Measurements from ENCODE around the gene GPD1L. TPM values are rescaled to one million over a fixed set of nuclear protein-coding genes. Genes with fewer than 3 reads are reported as not detected.

Gene GPD1L
- total and polyA plus RNA-seq, 2 of the 13 experiments (the other 11 are each of a cell fraction or from before 2014, with no cell fraction given): 4.9 to 13.7 TPM

DNA sequence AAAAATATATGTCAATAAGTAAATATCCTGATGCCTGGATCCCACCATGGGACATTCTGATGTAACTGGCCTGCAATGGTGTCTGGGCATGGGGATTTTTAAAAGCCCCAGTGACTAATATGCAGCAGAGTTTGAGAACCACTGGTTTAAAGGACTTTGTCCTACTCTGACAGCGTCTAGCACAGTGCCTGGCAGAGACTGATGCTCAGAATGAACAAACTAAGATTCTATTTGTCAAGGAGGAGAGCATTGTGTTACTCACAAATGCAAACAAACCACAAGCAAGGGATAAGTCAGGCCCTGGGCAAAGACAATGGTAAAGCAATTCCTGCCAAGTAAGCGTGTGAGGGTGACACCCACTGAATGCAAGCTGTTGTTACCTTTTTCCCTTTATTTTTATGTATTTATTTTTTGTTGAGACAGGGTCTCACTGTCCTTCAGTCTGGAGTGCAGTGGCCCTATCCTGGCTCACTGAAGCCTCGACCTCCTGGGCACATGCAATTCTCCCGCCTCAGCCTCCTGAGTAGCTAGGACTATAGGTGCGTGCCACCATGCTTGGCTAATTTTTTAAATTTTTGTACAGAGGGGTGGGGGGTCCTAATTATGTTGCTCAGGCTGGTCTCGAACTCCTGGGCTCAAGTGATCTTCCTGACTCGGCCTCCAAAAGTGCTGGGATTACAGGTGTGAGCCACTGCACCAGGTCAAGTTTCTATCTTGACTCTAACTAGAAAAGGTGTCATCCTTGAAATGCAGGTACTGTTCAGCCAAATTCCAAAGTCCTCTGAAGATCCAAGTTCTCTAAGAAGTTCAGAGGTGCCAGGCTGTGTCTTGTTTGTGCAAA, 909 bp upstream of the GPD1L start (continued):
- TF ChIP-seq, protein P1, sequence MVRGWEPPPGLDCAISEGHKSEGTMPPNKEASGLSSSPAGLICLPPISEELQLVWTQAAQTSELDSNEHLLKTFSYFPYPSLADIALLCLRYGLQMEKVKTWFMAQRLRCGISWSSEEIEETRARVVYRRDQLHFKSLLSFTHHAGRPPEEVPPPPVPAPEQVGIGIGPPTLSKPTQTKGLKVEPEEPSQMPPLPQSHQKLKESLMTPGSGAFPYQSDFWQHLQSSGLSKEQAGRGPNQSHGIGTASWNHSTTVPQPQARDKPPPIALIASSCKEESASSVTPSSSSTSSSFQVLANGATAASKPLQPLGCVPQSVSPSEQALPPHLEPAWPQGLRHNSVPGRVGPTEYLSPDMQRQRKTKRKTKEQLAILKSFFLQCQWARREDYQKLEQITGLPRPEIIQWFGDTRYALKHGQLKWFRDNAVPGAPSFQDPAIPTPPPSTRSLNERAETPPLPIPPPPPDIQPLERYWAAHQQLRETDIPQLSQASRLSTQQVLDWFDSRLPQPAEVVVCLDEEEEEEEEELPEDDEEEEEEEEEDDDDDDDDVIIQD (CRISPR knock-in tag; IDR thresholded peaks at IDR 0.05; ENCODE audit: low read depth): 0 out of 2 replicates have a peak, but pooled peaks have one; percentile 6
- TF ChIP-seq THAP11 (CRISPR knock-in tag; IDR thresholded peaks at IDR 0.05): no peak
- TF ChIP-seq ZNF3 (CRISPR knock-in tag; IDR thresholded peaks at IDR 0.05): 0 out of 2 replicates have a peak, but pooled peaks have one; percentile 47
- TF ChIP-seq TSC22D2 (CRISPR knock-in tag; IDR thresholded peaks at IDR 0.05; ENCODE audit: borderline replicate concordance): 0 out of 2 replicates have a peak, but pooled peaks have one; percentile 16
- no peak for TF ChIP-seq ZSCAN21 (CRISPR knock-in tag; IDR thresholded peaks at IDR 0.05; ENCODE audit: borderline replicate concordance)
- TF ChIP-seq ZNF253 (CRISPR knock-in tag; IDR thresholded peaks at IDR 0.05; ENCODE audit: borderline replicate concordance): no peak
- TF ChIP-seq ZNF878 (CRISPR knock-in tag; IDR thresholded peaks at IDR 0.05): no peak
- TF ChIP-seq MTF2 (CRISPR knock-in tag; IDR thresholded peaks at IDR 0.05; ENCODE audit: borderline replicate concordance): 0 out of 2 replicates have a peak, but pooled peaks have one; percentile 6
- TF ChIP-seq ZNF747 (CRISPR knock-in tag; IDR thresholded peaks at IDR 0.05; ENCODE audit: borderline replicate concordance): no peak

DNA sequence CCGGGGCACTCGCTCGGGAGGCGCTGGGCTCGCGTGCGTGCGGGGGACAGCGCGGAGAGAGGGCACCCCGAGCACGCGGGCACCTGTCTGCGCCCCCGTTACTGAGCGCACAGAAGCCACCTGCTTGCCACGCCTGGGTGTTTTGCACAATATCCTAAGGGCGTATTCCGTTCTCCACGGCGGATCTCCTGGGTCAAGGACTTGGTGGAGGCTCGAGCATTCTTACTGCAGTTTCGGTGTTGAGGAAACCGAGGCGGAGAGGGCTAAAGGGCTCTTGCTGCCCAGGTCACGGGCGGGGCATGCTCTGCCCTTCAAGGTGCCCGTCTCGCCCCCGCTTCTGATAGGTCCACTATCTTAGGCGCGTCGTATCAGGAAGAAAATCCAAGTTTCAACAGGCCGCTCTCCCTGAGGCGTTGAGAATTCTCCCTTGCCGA, 526 bp downstream of the GPD1L start:
- no peak for DNase-seq (ENCODE audit: low spot score)
- in situ Hi-C loops (cut with HindIII; ENCODE audit: extremely low pct_ligation_motif_present, low pct_unique_long_range_greater_than_20kb): no loop called here
- TF ChIP-seq HNRNPL (IDR thresholded peaks at IDR 0.05; ENCODE audit: low read depth, low read length) (peak; percentile 90), ARNT2 (CRISPR knock-in tag; IDR thresholded peaks at IDR 0.05; ENCODE audit: low read depth) (0 out of 2 replicates have a peak, but pooled peaks have one; percentile 15), RNF2 (conservative IDR thresholded peaks at IDR 0.05; ENCODE audit: low read depth) (0 out of 2 replicates have a peak, but pooled peaks have one; percentile 28), AHR (CRISPR knock-in tag; IDR thresholded peaks at IDR 0.05) (0 out of 2 replicates have a peak, but pooled peaks have one; percentile 34), AGO2 (optimal IDR thresholded peaks at IDR 0.05; ENCODE audit: low read depth, low read length) (peak; percentile 2), KDM5B (CRISPR knock-in tag; IDR thresholded peaks at IDR 0.05; ENCODE audit: borderline replicate concordance) (0 out of 2 replicates have a peak, but pooled peaks have one; percentile 17), ZFYVE20 (CRISPR knock-in tag; IDR thresholded peaks at IDR 0.05; ENCODE audit: borderline replicate concordance, low read depth) (0 out of 2 replicates have a peak, but pooled peaks have one; percentile 52), ZNF709 (CRISPR knock-in tag; IDR thresholded peaks at IDR 0.05) (0 out of 2 replicates have a peak, but pooled peaks have one; percentile 10), FOXC1 (CRISPR knock-in tag; IDR thresholded peaks at IDR 0.05; ENCODE audit: borderline replicate concordance) (peak; percentile 57; the same call in 1 of the 2 replicates), SIN3A (IDR thresholded peaks at IDR 0.05; ENCODE audit: borderline replicate concordance, low read depth, low read length) (0 out of 2 replicates have a peak, but pooled peaks have one; percentile 3)
- TF ChIP-seq, protein P2, sequence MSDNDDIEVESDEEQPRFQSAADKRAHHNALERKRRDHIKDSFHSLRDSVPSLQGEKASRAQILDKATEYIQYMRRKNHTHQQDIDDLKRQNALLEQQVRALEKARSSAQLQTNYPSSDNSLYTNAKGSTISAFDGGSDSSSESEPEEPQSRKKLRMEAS (IDR thresholded peaks at IDR 0.05): peak; percentile 9; the same call in 1 of the 2 replicates

More for the DNA sequence above, 526 bp downstream of the GPD1L start:
- 2% methylated on average over 6 of the region's 36 CpGs for WGBS (ENCODE audit: low lambda C conversion rate)
- Histone ChIP-seq H3K4me2 (ENCODE audit: low read depth, low read length) (peak overlapping the region; percentile 99), H2AFZ (ENCODE audit: low read length) (peak overlapping the region; percentile 18), H3K9me3 (ENCODE audit: low read length) (no peaks in the 10 kb centered on the region), H3K36me3 (replicated peaks in 1 of 2; ENCODE audit: control insufficient read depth in 1 of 2, insufficient read depth in 2 of 2, low read length in 2 of 2) (no peaks in the 10 kb centered on the region), H3K9ac (ENCODE audit: insufficient read depth, low read depth, low read length) (peak overlapping the region; percentile 58), H3K27me3 (ENCODE audit: control insufficient read depth in 1 of 2, insufficient read depth in 2 of 2, low read length in 2 of 2) (no peaks in the 10 kb centered on the region; a peak in 1 of 5 replicates), H3K79me2 (ENCODE audit: insufficient read depth, low read length) (no peaks in the 10 kb centered on the region), H3K4me3 (replicated peaks in 1 of 3; ENCODE audit: insufficient read depth in 1 of 3, low read depth in 2 of 3, low read length in 3 of 3) (peak overlapping the region; percentile 58 to 79 (median 75)), H3K27ac (ENCODE audit: extremely low read length, insufficient read depth, low read length) (no peak overlapping the region), H4K20me1 (ENCODE audit: insufficient read depth, low read length) (no peaks in the 10 kb centered on the region), H3K4me1 (ENCODE audit: insufficient read depth, low read length) (peaks cover 62% of the 10 kb centered on the region)
- BruUV-seq (replicated peaks): no TSS peak
- ChIA-PET CTCF (ENCODE audit: low intra/inter-chr PET ratio, low total read pairs) (no interaction called here), POLR2A (interaction anchor here (1.2 kb wide), 1 partner anchor 10 kb away, joined by 4 read pairs; no protein-coding TSS in a partner anchor)
- FAIRE-seq: no peak
- ATAC-seq: no peak; the same call in 2 of the 3 replicates
- intact Hi-C loops (cut with micrococcal nuclease; ENCODE audit: unreplicated experiment): loop anchor here (1.0 to 5.0 kb wide), 3 partner anchors 35 to 574 kb away; partner anchors contain the start of gene STT3B
